Measurements from ENCODE around the gene PVALEF. TPM values are rescaled to one million over a fixed set of nuclear protein-coding genes. Genes with fewer than 3 reads are reported as not detected.
"Not testable (repeated sequence)": the region's sequence is repeated elsewhere in the genome, so short reads cannot be mapped to it uniquely, and the experiment has no call there.

PVALEF gene
- total RNA-seq, 2 donors from 2014 or later = not detected

DNA sequence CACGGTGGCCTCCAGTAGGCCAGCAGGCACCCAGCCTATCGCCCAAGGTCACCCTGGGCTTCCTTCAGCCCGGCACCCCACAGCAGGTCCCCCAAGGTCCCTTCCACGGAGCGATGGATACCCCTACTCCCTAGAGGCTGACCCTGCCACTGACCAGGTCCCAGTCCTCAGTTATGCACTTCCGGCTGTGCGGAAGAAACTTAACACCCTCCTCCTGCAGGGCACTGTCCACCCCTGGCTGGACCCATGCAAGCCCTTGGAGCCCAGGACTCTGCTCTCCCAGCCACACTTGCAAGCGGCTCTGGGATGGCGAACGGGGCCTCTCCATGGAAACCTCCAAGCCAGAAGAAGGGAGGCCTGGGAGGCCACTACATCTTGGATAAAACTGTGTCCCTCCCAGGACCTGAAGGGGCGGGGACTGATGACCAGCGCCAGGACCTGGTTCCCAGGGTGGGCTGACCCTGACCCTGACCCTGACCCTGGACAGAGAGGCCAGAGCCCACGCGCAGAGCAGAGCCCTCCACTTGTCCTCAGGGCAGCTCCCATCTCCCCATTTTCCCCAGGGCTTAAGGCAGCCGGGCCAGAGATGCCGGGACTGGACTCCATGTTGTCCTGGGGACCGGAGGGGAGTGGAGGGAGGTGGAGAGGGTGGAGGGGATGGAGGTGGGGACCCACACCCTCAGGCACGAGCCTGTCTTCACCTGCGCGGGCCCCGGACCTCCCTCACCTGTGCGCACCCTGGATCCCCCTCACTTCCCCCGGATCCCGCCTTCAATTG lies 56.7 kb downstream of the PVALEF start:
- intact Hi-C loops (cut with DNase I) = no loop called here
- peak in 1 of 2 donors; percentile 1 for ATAC-seq

DNA sequence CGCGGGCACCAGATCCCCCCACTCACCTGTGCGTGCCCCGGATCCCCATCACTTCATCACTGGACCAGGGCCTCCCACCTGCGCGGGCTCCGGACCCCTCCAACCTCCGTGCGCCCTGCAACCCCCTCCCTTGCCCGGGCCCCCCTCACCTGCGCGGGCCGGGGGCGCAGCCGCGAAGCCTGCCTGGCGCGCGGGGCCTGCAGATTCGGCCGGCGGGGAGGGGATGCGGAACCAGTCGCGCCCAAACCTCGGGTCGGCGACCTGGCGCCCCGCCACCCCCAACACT lies 57.3 kb downstream of the PVALEF start:
- ATAC-seq (peak in 1 of 2 donors; percentile 5), DNase-seq (no peak)
- intact Hi-C loops (cut with DNase I) = no loop called here

More for the DNA sequence above, 56.7 kb downstream of the PVALEF start:
- no peak for DNase-seq

DNA sequence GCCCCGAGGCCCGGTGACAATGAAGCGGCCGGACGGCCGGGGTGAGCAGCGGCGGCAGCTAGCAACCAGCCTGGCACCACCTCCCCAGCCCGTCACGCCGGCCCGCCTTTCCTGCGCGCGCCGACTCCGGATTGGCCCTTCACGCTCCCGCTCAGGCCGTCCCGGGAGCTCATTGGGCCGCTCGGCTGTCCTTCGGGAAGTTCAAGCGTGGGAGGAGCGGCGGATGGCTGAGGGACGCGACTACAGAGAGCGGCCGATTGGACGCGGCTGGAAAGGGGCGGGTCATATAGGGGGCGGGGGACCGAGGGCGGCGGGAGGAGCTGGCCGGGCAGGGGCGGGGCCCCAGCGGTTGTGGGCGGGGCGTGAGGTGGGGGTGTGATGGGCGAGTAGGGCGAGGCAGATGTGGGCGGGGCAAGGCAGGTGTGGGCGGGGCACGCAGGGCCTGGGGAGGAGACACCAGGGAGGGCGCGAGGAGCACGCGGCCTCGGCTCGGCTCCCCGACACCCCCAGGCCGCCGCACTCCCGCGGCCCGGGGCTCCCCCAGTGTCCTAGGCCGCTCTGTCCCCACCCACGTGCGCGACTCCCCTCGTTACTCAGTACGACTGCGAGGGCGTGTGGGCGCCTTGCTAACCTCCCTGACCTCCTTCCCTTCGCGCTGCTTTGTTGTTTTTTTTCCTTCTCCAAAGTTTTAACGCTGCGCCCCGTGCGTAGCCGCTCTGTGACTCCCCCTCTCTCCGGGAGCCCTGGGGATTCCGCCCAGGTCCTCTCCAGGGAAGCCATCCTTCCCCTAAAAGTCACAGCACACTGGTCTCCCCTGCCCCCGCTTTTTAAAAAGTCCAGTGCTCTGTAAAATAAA lies 57.8 kb downstream of the PVALEF start, which contains the start of gene CEP131:
TSS of gene CEP131 (minus strand) at position 60 of the 856 bp plus-strand sequence. CDS start 2,909 bp downstream, outside the sequence.
- intact Hi-C loops (cut with DNase I) = no loop called here
- ATAC-seq (peak; percentile 99), DNase-seq (peak; percentile 99)

DNA sequence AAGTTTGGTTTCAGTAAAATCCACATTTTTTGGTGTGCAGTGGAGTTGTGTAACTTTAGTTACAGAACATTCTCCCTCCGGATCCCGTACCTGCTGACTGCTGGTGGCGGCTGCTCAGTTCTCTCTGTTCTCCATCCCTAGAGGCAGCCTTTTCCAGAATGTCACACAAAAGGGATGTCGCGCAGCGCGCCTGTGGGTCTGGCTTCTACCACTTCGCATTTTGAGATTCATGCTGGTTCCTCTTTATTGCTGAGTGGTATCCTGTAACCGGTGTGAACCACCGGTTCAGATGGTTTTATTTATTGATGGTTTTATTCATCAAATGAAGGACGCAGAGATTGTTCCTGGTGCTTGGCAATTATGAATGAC lies 58.4 kb downstream of the PVALEF start:
- ATAC-seq (no peak), DNase-seq (no peak)
- intact Hi-C loops (cut with DNase I) = no loop called here

DNA sequence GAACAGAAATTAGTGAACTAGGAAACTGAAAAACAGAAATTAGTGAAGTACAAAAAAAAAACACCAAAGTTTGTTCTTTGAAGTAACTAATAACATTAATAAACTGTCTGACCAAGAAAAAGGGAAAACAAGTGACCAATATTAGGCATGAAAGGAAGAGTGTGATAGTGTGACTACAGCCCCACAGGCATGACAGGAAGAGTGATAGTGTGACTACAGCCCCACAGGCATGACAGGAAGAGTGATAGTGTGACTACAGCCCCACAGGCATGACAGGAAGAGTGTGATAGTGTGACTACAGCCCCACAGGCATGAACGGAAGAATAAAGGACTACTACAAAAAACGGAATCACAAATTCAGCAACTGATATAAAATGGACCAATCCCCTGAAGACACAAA lies 62.3 kb downstream of the PVALEF start:
- ATAC-seq; intact Hi-C loops (cut with DNase I); DNase-seq: not testable (repeated sequence)

DNA sequence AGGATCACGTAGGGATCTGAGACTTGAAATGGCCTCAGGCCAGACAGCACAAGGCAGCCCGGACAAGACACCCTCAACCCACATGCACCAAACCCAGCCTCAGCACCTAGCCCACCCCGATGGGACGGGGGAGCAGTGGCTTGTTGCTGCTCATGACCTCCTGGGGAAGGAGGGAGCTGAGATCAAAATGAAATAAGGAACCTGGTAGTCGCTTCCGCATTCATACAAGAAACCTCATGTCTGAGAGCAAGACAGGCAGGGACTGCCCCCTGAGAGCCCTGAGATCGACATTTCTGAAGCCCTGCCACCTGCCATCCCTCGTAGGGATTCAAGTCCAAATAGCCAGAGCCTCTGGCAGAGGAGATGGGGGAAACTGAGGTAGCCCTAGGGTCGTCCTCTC lies 63.1 kb downstream of the PVALEF start:
- no peak for DNase-seq
- ATAC-seq = no peak
- intact Hi-C loops (cut with DNase I) = no loop called here

DNA sequence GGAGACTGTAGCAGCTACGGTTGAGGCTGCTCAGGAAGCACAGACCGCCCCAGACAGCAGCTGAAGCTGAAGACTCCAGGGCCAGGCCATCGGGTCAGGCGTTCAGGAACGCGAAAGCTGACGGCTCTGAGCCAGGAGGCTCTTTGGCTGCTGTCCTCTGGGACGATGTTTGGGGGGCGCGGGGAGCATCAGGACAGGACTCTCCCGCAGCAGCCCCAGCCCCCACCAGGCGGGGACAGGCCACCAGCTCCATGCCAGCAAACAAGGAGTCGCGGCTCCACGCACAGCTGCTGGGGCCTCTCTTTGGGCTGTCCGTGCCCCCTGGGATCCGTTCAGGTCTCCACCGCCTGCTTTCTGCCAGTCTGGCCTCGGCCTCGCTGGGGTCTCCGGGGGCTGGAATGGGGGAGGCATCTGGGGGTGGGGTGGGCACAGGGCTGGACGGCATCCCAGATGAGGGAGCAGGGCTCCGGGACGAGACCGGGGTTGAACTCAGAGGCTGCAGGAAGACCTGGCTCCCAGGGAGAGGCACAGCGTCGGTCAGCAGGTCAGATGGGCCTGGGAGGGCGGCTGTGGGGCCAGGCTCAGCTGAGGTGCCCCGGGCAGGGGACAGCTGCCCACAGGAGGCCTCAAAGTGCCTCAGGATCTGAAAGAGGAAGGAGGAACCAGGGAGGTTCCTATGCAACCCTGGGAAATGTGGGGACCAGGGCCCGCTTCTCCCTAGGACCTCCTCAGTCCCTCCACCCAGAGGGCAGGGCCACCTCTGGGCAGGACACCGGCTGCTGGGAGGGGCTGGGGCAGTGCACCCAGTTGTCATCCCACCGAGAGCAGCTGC lies 63.7 kb downstream of the PVALEF start:
- intact Hi-C loops (cut with DNase I) = no loop called here
- ATAC-seq (no peak), DNase-seq (no peak)

DNA sequence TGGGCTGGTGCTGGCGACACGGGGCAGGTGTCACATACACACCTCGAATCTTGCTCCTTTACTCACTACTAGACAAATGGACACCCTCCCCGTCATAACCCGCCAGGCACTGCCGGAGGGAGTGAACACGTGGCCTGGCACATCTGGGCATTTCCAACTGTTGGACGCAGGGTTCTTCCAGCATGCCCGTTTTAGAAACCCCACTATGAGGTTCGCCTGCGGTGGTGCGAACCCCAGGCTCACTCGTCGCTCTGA lies 64.3 kb downstream of the PVALEF start:
- no peak for DNase-seq
- no peak for ATAC-seq
- intact Hi-C loops (cut with DNase I) = no loop called here

DNA sequence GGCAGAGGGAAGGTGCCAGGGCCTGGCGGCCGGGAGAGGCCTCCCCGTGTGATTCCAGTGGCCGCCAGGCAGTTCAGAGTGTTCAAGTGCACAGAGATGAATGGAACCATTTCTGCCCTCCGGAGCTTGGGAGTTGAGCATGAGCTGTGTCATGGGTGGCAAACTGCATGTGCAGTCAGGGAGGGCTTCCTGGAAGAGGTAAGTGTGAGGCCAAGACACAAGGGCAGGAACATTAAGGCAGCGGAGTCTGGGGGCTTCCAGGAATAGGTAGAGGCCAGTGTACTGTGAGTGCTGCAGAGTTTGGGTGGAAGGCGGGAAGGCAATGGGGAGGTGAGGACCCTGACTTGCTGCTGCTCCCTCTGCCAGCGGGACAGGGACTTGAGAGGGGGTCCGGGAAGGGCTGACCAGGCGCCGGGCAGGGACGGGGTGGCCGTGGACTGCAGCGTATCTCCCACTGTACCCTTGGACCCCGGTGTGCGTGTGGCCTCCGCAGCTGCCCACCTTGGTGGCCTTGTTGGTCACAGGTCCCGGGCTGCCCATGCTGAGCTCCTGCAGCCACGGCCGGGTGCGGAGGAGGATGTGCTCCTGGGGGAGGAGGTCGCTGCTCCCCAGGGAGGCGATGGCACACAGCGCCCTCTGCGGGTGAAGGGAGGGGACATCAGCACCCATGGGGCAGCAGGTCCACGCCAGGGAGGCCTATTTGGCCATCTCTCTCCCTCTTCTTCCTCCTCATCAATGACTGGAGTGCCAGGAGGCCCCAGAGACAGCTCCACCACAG lies 64.9 kb downstream of the PVALEF start:
- DNase-seq (no peak), ATAC-seq (no peak)
- intact Hi-C loops (cut with DNase I) = no loop called here

DNA sequence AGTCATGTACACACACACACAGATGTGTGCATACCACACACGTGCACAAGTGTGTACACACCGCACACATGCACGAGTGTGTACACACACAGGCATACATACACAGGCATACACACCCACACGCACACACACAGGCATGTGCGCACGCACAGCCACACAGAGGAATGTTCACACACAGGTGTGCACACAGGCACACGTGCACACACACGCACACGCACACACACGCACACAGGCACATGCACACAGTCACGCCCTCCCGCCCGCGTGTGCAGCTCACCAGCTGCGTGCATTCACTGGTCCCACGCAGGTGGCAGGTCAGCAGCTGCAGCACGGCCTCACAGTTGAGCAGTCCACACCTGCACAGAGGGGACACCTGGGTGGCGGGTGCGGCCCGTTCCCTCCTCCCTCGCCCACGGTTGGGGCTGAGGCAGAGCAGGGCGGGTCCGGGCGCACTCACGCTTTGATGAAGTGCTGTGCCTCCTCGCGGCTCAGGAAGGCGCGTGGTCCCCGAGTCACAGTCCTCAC lies 65.9 kb downstream of the PVALEF start:
- no peak for ATAC-seq
- no peak for DNase-seq

DNA sequence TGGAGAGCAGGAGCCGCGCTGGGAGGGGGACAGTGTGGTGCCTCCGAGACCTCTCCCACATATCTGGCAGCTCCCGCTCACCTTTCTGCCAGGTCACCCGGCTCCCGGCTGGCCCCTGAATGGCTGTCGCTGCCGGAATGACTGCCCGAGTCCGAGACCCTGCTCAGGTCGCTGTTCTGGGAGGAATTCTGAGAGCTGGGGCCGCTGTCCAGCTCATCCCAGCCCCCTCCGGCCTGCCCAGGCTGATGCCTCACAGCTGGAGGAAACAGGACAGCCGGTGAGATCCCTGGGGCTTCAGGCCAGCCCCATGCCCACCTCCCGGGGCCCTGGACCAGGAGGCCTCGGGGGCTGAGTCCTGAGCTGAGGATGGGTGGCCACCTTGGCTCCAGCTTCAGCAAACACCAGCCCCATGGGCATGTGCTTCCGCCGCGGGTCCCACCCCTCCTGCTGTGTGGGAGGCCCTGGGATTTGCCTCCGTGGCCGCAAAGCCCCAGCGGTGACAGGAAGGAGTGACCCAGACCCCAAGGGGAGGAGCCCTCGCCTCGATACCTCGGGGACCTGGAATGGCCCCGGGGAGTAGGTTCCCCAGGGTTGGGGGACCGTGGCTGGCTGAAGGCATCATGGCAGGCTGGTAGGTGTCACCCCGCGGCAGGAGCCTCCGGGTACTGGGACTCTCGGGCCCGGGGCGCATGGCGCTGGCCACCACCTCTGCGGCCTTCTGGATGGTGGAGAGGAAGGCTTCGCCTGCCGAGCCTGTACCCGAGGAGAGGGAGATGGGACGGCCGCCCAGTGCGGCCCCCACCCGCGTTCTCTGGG lies 66.7 kb downstream of the PVALEF start:
- no peak for DNase-seq
- intact Hi-C loops (cut with DNase I) = no loop called here
- ATAC-seq = no peak

More for the DNA sequence above, 65.9 kb downstream of the PVALEF start:
- intact Hi-C loops (cut with DNase I) = no loop called here

Small RNA genes within 50 kb of the gene (microRNA-seq; reads per million reads assigned to microRNA genes)
- gene MIR1250 = 2.0 to 3.3 reads per million in 2 donors
- 0 reads per million in 2 donors for gene MIR3065
- 0 reads per million in 2 donors for gene MIR338
- 0 reads per million in 2 donors for gene MIR657

Other genes starting within 250 kb of the PVALEF start
- 10 to 100 TPM; 17.4 to 19.1 TPM for gene CHMP6, start 173.7 kb upstream of the PVALEF start, total RNA-seq
- 10 to 100 TPM; 32.8 to 38.0 TPM for gene BAIAP2, start 130.4 kb upstream of the PVALEF start, total RNA-seq
- gene AATK, start 714 bp downstream of the PVALEF start, total RNA-seq = 10 to 100 TPM in 1 of 2 donors, 1 to 10 TPM in 1; 8.3 to 12.7 TPM
- 1 to 10 TPM; 4.9 to 5.7 TPM for gene CEP131, start 57.5 kb downstream of the PVALEF start, total RNA-seq
- 10 to 100 TPM; 12.7 to 14.0 TPM for gene TEPSIN, start 73.5 kb downstream of the PVALEF start, total RNA-seq
- 10 to 100 TPM; 60.2 to 66.5 TPM for gene NDUFAF8, start 73.8 kb downstream of the PVALEF start, total RNA-seq
- 10 to 100 TPM; 46.4 to 54.0 TPM for gene SLC38A10, start 129.8 kb downstream of the PVALEF start, total RNA-seq
- 1 to 10 TPM; 8.3 to 9.9 TPM for gene BAHCC1, start 229.9 kb downstream of the PVALEF start, total RNA-seq

Measured in left cardiac atrium (tissue), 4 donors.